Common myeloid progenitor, CD34-positive (primary cell): ENCODE results near the gene CPT1B.
A peak's percentile ranks its signal among the peaks of the same experiment; 100 is the strongest.

Experiments used
- CTCF ChIA-PET: fragments of 350-600 bp; sonication (Branson Sonifier 250); formaldehyde crosslinking; loops from one replicate; lab custom pipeline; 2021; ENCODE audit warnings: antibody characterized with exemption; lab: Charles Lee
- POLR2A ChIA-PET: fragments of 350-600 bp; sonication (Branson Sonifier 250); formaldehyde crosslinking; loops from one replicate; lab custom pipeline; 2021; ENCODE audit warnings: antibody characterized with exemption; lab: Charles Lee
- DNase-seq, 3 donors: peaks; one replicate each; pipeline versions ENCODE4 v3.0.0 to v3.0.0-alpha.2; 2013
- H3K27ac ChIP-seq, 2 experiments: 1 replicate in 1 of 2; 2 replicates in 1 of 2; pipeline ENCODE4 v1.7.0; 2013; ENCODE audit warnings: inconsistent platforms in 2 of 2, low read length in 2 of 2, mild to moderate bottlenecking in 2 of 2, low read depth in 1 of 2, moderate library complexity in 1 of 2; ENCODE audit not compliant: severe bottlenecking in 2 of 2, insufficient read depth in 1 of 2, poor library complexity in 1 of 2
- H3K27me3 ChIP-seq, 5 experiments: replicated peaks in 2 of 5; 1 replicate in 3 of 5; 2 replicates in 2 of 5; pipeline versions ENCODE4 v1.6.1 to v1.7.0; 2013; ENCODE audit warnings: low read length in 4 of 5, mild to moderate bottlenecking in 2 of 5, moderate library complexity in 2 of 5, inconsistent platforms in 1 of 5; ENCODE audit not compliant: insufficient read depth in 5 of 5, control insufficient read depth in 4 of 5
- H3K36me3 ChIP-seq, 4 experiments: 1 replicate in 2 of 4; 2 replicates in 2 of 4; pipeline versions ENCODE4 v1.6.1 to v1.7.0; 2013; ENCODE audit warnings: low read length in 3 of 4, control low read depth in 1 of 4, mild to moderate bottlenecking in 1 of 4; ENCODE audit not compliant: control insufficient read depth in 4 of 4, insufficient read depth in 4 of 4
- H3K4me1 ChIP-seq, 4 experiments: 1 replicate in 3 of 4; 2 replicates in 1 of 4; pipeline versions ENCODE4 v1.6.1 to v1.7.1; 2013; ENCODE audit warnings: low read length in 3 of 4, mild to moderate bottlenecking in 3 of 4, control low read depth in 1 of 4, inconsistent platforms in 1 of 4, moderate library complexity in 1 of 4; ENCODE audit not compliant: control insufficient read depth in 4 of 4, insufficient read depth in 4 of 4; ENCODE audit errors: control extremely low read depth in 1 of 4
- H3K4me3 ChIP-seq, 7 experiments: 1 replicate in 4 of 7; 2 replicates in 3 of 7; pipeline versions ENCODE4 v1.5.1 to v1.7.0; 2013; ENCODE audit warnings: mild to moderate bottlenecking in 7 of 7, low read length in 6 of 7, moderate library complexity in 6 of 7, inconsistent platforms in 2 of 7, low read depth in 2 of 7, control low read depth in 1 of 7; ENCODE audit not compliant: insufficient read depth in 4 of 7, control insufficient read depth in 1 of 7; ENCODE audit errors: extremely low read depth in 1 of 7
- H3K9me3 ChIP-seq, 5 experiments: 1 replicate in 4 of 5; 2 replicates in 1 of 5; pipeline versions ENCODE4 v1.6.1 to v1.7.1; 2013; ENCODE audit warnings: low read length in 4 of 5, mild to moderate bottlenecking in 2 of 5, inconsistent platforms in 1 of 5, low read depth in 1 of 5, moderate library complexity in 1 of 5; ENCODE audit not compliant: control insufficient read depth in 4 of 5, insufficient read depth in 2 of 5; ENCODE audit errors: control extremely low read depth in 1 of 5
- whole genome bisulfite sequencing: methylation state at CpG from one replicate; pipeline ENCODE4 v1.1.5; 2013; ENCODE audit not compliant: insufficient coverage; 5-methylcytosine and 5-hydroxymethylcytosine counted together

Gene CPT1B

DNA sequence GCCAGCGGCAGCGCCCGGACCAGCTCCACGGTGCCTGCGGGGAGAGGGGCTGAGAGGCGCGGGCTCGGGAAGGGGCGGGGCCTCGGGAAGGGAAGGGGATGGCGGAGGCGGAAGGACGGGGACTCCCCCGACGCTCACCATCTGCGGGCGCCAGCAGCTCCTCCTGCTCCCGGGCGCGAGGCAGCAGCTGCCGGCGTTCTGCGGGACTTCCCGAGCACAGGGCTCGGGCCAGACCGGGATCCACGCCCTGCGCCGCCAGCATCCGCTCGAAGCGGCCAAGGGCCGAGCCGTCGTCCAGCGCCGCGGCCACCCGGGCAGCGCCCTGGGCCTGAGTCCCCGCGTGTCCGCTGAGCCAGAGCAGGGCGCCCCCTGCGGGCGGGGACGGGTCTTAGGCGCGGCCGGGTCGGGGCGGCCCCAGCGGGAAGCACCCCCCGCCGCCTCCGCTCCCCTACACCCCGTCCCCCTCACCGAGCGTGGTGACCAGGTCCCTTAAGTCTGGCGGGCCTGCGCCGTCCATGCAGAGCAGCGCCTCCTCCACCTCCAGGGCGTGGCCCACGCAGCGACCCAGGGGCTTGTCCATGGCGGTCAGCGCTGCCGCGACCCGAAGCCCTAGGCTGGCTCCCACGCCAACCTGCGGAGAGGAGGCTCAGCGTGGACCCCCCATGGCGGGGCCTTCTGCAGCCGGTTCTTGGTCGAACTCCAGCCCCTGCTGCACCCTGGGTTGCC lies 52.0 kb downstream of the CPT1B start:
- H3K27ac ChIP-seq: peak overlapping the region in 1 of 2 experiments; percentile 76
- ChIA-PET POLR2A (interaction anchor here (0.6 to 3.4 kb wide), 10 partner anchors 14 to 282 kb away, joined by 3 to 41 read pairs (median 6); partner anchors contain the start of genes LMF2, NCAPH2, SHANK3 and SYCE3), CTCF (interaction anchor here (0.6 to 5.6 kb wide), 28 partner anchors 8 to 285 kb away, joined by 3 to 53 read pairs (median 4); partner anchors contain the start of genes ARSA, CPT1B, KLHDC7B and LMF2)
- H3K4me3 ChIP-seq: peak overlapping the region; percentile 65 to 82 (median 77)
- peaks cover 2 to 30% (median 22%) of the 10 kb centered on the region in 4 experiments for H3K36me3 ChIP-seq
- peaks cover 2 to 65% (median 53%) of the 10 kb centered on the region in 4 experiments for H3K4me1 ChIP-seq
- DNase-seq: peak; percentile 82 to 93 (median 91)
- under 1% methylated on average over 64 of the region's 77 CpGs for WGBS
- no peaks in the 10 kb centered on the region for H3K9me3 ChIP-seq
- peaks cover 0 to 24% (median 0%) of the 10 kb centered on the region in 5 experiments for H3K27me3 ChIP-seq

DNA sequence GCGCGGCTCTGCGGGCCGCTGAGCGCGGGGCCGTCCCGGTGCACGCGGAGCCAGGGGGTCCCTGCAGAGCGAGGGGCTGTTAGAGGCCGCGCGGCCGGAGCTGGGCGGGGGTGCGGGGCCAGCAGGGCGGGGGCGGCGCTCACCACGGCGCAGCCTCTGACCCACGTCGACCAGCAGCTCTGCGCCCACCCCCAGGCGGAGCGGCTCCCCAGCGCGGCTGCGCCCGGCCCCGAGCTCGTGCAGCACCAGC lies 52.4 kb downstream of the CPT1B start:
- POLR2A ChIA-PET: interaction anchor here (0.6 to 3.4 kb wide), 12 partner anchors 14 to 282 kb away, joined by 3 to 41 read pairs (median 4); partner anchors contain the start of genes SHANK3, SYCE3 and TUBGCP6
- peak overlapping the region; percentile 65 to 82 (median 77) for H3K4me3 ChIP-seq
- H3K36me3 ChIP-seq: peaks cover 2 to 35% (median 27%) of the 10 kb centered on the region in 4 experiments
- H3K27ac ChIP-seq: peak overlapping the region in 1 of 2 experiments; percentile 76
- WGBS: 0% methylated on average over 25 of the region's 33 CpGs
- peaks cover 2 to 60% (median 48%) of the 10 kb centered on the region in 4 experiments for H3K4me1 ChIP-seq
- H3K27me3 ChIP-seq: peaks cover 0 to 19% (median 0%) of the 10 kb centered on the region in 5 experiments
- H3K9me3 ChIP-seq: no peaks in the 10 kb centered on the region
- CTCF ChIA-PET: interaction anchor here (0.6 to 5.6 kb wide), 28 partner anchors 8 to 288 kb away, joined by 3 to 53 read pairs (median 4); partner anchors contain the start of genes ARSA, CPT1B, KLHDC7B and LMF2
- DNase-seq: no peak

DNA sequence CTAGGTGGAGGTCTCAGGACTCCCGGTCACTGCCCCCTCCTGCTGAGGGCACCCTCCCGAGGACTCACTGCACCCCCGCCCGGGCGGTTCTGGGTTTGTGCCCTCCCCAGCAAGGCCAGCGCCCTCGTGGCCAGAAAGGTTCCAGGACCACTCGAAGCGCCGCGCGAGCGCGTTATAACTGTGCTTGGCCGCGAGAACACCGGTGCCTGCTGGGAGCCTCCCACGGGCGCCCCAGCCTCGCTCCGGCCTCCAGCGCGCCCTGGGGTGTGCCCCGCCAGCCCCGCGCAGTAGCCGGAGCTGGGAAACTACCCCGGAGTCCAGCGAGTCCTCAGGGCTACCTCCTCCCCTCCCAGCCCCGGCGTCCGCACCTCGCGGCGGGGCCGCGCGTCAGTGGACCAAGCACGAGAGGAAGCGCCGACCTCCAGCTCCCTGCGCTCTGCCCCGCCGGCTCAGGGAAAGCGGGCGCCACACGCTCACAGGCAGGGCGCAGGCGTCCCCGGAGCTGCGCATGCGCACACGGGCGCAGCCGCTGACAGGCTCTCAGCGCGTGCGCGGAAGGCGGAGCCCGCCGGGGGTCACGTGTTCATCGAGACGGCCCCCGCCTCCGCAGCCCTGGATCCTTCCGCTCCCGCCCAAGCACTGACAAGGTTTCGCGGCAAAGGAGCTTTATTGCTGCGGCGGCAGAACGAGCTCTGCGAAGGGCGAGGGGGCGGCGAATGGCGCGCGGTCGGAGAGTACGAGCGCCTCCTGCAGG lies 52.9 kb downstream of the CPT1B start, which contains the start of gene SCO2:
SCO2 (minus strand) TSS at position 495 of the 754 bp plus-strand sequence. CDS start 1,187 bp downstream, outside the sequence.
- Histone ChIP-seq H3K9me3 (no peaks in the 10 kb centered on the region), H3K36me3 (peaks cover 2 to 36% (median 28%) of the 10 kb centered on the region in 4 experiments), H3K4me1 (peaks cover 2 to 55% (median 43%) of the 10 kb centered on the region in 4 experiments), H3K27me3 (peaks cover 0 to 15% (median 0%) of the 10 kb centered on the region in 5 experiments), H3K27ac (peak within 1 kb of the TSS; percentile 25 to 76), H3K4me3 (peak within 1 kb of the TSS; percentile 65 to 82 (median 77))
- WGBS: under 1% methylated on average over 54 of the region's 84 CpGs
- CTCF ChIA-PET: interaction anchor here (0.6 to 5.6 kb wide), 30 partner anchors 9 to 288 kb away, joined by 3 to 53 read pairs (median 4); partner anchors contain the start of genes ARSA, CPT1B, KLHDC7B and LMF2
- DNase-seq: peak; percentile 97 to 98 (median 98)
- POLR2A ChIA-PET: interaction anchor here (0.6 to 3.4 kb wide), 12 partner anchors 15 to 281 kb away, joined by 3 to 41 read pairs (median 5); partner anchors contain the start of genes LMF2, NCAPH2, SHANK3 and SYCE3

DNA sequence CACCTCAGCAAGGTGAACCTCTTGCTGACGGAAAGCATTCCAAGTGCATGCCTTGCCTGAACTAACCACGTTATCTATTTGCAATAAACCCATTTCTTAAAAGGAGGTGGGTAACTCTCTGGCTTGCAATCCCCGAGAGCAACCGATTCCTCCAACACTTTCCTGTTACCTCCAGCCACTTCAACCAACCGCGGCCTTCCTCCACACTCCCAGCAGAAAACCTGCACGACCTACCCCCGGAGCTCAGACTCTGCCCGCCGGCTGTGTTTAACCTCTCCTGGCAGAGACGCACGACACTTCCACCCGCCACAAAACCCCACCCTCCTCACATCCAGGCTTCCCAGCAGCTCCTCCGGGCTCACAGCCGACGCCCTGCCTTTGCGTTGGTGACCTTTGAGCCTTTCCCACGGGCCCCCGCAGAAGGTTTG lies 53.5 kb downstream of the CPT1B start:
- Histone ChIP-seq H3K27me3 (peaks cover 0 to 9% (median 0%) of the 10 kb centered on the region in 5 experiments), H3K27ac (peak overlapping the region; percentile 25 to 76), H3K36me3 (peaks cover 2 to 37% (median 28%) of the 10 kb centered on the region in 4 experiments), H3K4me1 (peaks cover 2 to 51% (median 37%) of the 10 kb centered on the region in 4 experiments), H3K9me3 (no peaks in the 10 kb centered on the region), H3K4me3 (peak overlapping the region; percentile 65 to 82 (median 77))
- POLR2A ChIA-PET: interaction anchor here (0.8 to 3.4 kb wide), 4 partner anchors 15 to 55 kb away, joined by 3 to 41 read pairs (median 6); partner anchors contain the start of genes LMF2 and NCAPH2
- DNase-seq: no peak
- CTCF ChIA-PET: interaction anchor here (1.3 to 5.6 kb wide), 10 partner anchors 10 to 117 kb away, joined by 3 to 53 read pairs (median 10); partner anchors contain the start of genes CPT1B, KLHDC7B, LMF2 and NCAPH2
- WGBS: 13% methylated on average over 19 of the region's 19 CpGs

DNA sequence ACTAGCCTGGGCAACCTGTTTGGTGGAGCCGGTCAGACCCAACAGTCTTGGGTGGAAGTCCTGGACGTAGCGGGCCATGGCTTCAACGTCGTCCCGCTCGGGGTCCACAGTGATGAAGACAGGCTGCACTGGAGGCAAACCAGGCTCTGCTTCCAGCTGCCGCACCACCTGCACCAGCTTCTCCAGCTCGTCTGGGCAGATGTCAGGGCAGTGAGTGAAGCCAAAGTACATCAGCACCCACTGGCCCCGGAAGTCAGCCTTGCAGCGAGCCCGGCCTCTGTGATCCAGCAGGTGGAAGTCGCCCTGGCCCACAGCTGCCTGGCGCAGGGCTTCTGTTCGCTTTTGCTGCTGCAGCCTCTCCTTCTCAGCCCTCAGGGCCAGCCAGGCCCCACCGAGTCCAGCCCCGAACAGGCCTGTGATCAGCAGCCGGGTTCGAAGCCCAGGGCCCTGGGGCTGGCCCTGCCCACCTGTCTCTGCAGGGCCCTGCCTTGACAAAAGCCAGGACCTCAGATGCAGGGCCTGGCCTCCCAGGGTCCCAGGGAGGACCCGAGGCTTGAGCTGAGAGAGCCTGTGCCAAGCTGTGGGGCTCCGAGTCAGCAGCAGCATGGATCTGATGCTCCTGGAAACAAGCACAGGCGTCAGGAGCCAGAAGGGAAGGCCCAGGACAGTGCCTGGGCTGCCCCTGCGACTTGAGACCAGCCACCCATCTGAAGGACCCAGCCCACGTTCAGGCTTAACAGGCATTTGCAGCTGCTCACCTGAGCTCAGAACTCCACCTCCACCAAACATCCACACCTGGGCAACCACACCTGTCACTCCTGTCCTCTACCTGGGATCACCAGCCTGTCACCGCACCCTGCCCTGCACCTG lies 54.2 kb downstream of the CPT1B start:
- Histone ChIP-seq H3K27me3 (peaks cover 0 to 3% (median 0%) of the 10 kb centered on the region in 5 experiments), H3K4me3 (peak overlapping the region in 5 of 7 experiments; percentile 65 to 82 (median 77)), H3K27ac (peak overlapping the region in 1 of 2 experiments; percentile 76), H3K36me3 (peaks cover 2 to 43% (median 33%) of the 10 kb centered on the region in 4 experiments), H3K9me3 (no peaks in the 10 kb centered on the region), H3K4me1 (peaks cover 2 to 45% (median 34%) of the 10 kb centered on the region in 4 experiments)
- no peak for DNase-seq
- ChIA-PET POLR2A (interaction anchor here (1.6 kb wide), 1 partner anchor 16 kb away, joined by 5 read pairs; the partner anchor contains the start of genes LMF2 and NCAPH2), CTCF (interaction anchor here (1.1 to 2.7 kb wide), 4 partner anchors 9 to 97 kb away, joined by 3 to 25 read pairs (median 10); partner anchors contain the start of genes LMF2 and NCAPH2)
- 97% methylated on average over 24 of the region's 25 CpGs for WGBS
